Lower lobe of right lung (tissue), 2 donors: Measurements from ENCODE around the gene ACAP2. TPM values are rescaled to one million over a fixed set of nuclear protein-coding genes. Genes with fewer than 3 reads are reported as not detected.

Experiments used
- ATAC-seq, 2 donors: fragments of 200-7000 bp; cut with Tn5 transposase; one replicate each; pipeline ENCODE4 v1.9.1; 2020 to 2022; ENCODE audit warnings: mild to moderate bottlenecking in 2 of 2, moderate library complexity in 2 of 2
- DNase-seq: peaks from one replicate; pipeline ENCODE4 v3.0.0-alpha.2; 2020
- H3K27ac ChIP-seq: fragments of 200-600 bp; one replicate; pipeline ENCODE4 v1.8.0; 2022
- H3K27me3 ChIP-seq: fragments of 200-600 bp; one replicate; pipeline ENCODE4 v1.8.0; 2022; ENCODE audit warnings: low read depth
- H3K36me3 ChIP-seq: fragments of 200-600 bp; one replicate; pipeline ENCODE4 v1.8.0; 2022; ENCODE audit warnings: mild to moderate bottlenecking
- H3K4me1 ChIP-seq: fragments of 200-600 bp; one replicate; pipeline ENCODE4 v1.8.0; 2022
- H3K4me3 ChIP-seq: fragments of 200-600 bp; one replicate; pipeline ENCODE4 v1.8.0; 2022; ENCODE audit warnings: mild to moderate bottlenecking
- H3K9me3 ChIP-seq: fragments of 200-600 bp; one replicate; pipeline ENCODE4 v1.8.0; 2022
- intact Hi-C: fragments of 100-400 bp; cut with DNase I; formaldehyde crosslinking; loops from one replicate; pipeline ENCODE4 v1.11.0; 2022
- total RNA-seq: library from RNA; stranded (reverse); fragmentation: NEBNext Ultra II Directional; extraction: Animal tissue kit (Norgen Biotek cat#: 25700); gene quantifications from one replicate; pipeline ENCODE4 v1.2.1, GENCODE V29; 2021
- TF ChIP-seq, protein P1 (sequence below): fragments of 200-600 bp; IDR thresholded peaks from one replicate; pipeline ENCODE4 v1.8.0; 2022; ENCODE audit warnings: antibody characterized with exemption, mild to moderate bottlenecking
- donor health status: DM: no; HTN: yes; CAD: no; lungs with severe emphysema.

ACAP2 gene
- total RNA-seq, 1 donor from 2014 or later: 68.9 TPM

DNA sequence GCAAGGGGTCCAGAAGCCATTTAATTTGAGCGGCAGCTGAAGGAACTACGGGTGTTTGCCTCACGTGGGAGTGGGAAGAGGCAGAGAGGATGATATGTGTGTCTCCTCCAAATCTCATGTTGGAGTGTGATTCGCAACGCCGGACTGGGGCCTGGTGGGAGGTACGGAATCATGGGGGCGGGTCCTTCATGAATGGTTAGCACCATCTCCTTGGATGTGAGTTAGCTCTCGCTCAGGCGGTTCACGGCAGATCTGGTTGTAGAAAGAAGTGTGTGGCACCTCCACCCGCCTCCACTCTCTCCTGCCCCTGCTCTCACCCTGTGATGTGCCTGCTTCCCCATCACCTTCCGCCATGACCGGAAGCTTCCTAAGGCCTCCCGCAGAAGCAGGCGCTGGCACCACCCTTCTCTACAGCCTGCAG is 197.3 kb downstream of the ACAP2 start:
- Histone ChIP-seq H3K9me3 (no peaks in the 10 kb centered on the region), H3K27me3 (no peaks in the 10 kb centered on the region), H3K4me1 (peaks cover 1% of the 10 kb centered on the region), H3K4me3 (no peak overlapping the region), H3K27ac (no peak overlapping the region), H3K36me3 (no peaks in the 10 kb centered on the region)
- no peak for ATAC-seq
- intact Hi-C loops: no loop called here
- TF ChIP-seq, protein P1, sequence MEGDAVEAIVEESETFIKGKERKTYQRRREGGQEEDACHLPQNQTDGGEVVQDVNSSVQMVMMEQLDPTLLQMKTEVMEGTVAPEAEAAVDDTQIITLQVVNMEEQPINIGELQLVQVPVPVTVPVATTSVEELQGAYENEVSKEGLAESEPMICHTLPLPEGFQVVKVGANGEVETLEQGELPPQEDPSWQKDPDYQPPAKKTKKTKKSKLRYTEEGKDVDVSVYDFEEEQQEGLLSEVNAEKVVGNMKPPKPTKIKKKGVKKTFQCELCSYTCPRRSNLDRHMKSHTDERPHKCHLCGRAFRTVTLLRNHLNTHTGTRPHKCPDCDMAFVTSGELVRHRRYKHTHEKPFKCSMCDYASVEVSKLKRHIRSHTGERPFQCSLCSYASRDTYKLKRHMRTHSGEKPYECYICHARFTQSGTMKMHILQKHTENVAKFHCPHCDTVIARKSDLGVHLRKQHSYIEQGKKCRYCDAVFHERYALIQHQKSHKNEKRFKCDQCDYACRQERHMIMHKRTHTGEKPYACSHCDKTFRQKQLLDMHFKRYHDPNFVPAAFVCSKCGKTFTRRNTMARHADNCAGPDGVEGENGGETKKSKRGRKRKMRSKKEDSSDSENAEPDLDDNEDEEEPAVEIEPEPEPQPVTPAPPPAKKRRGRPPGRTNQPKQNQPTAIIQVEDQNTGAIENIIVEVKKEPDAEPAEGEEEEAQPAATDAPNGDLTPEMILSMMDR: no peak
- DNase-seq: no peak

DNA sequence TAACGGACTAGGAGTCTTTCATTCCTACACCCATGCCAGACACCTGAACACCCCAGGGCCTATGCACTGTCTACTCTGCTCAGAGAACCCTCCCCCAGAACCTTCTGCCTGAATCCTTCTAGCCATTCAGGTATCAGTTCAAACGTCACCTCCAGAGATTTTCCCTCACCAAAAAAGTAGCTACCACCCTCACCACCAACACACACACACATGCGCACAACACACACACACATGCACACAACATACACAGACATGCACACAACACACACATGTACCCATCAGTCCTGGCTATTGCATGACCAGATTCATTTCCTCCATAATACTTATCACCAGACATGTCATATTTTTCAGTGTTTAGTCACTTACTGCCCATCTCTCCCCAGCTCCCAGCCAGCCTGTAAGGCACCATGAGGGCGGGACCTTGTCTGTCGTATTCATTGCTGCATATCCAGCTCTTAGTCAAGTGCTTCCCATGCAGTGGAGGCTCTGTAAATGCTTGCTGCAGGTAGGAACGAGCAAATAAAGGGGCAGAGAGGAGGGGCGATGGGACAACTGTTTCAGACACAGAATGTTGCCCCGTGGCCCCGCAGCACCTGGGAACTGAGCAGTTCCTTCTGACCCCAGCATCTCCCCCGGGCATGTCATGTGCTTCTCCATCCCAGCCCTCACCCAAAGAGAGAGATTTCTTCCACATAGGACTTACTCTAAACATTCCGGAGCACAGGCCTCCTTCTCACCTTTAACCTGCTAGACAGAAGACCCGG is 201.0 kb downstream of the ACAP2 start:
- ATAC-seq: no peak
- H3K9me3 ChIP-seq: no peaks in the 10 kb centered on the region
- DNase-seq: peak; percentile 20
- H3K27me3 ChIP-seq: no peaks in the 10 kb centered on the region
- no peak overlapping the region for H3K4me3 ChIP-seq
- H3K36me3 ChIP-seq: no peaks in the 10 kb centered on the region
- no peak overlapping the region for H3K27ac ChIP-seq
- TF ChIP-seq, protein P1: no peak
- intact Hi-C loops: no loop called here
- peaks cover 26% of the 10 kb centered on the region for H3K4me1 ChIP-seq

GRCh38 chr3:195240939-195241338 is 201.9 kb downstream of the ACAP2 start:
- Histone ChIP-seq H3K27me3 (no peaks in the 10 kb centered on the region), H3K36me3 (no peaks in the 10 kb centered on the region), H3K9me3 (no peaks in the 10 kb centered on the region), H3K4me3 (no peak overlapping the region), H3K4me1 (peaks cover 26% of the 10 kb centered on the region), H3K27ac (peak overlapping the region; percentile 8)
- peak in 1 of 2 donors; percentile 23 for ATAC-seq
- intact Hi-C loops: no loop called here
- TF ChIP-seq, protein P1: no peak
- DNase-seq: peak; percentile 54

DNA sequence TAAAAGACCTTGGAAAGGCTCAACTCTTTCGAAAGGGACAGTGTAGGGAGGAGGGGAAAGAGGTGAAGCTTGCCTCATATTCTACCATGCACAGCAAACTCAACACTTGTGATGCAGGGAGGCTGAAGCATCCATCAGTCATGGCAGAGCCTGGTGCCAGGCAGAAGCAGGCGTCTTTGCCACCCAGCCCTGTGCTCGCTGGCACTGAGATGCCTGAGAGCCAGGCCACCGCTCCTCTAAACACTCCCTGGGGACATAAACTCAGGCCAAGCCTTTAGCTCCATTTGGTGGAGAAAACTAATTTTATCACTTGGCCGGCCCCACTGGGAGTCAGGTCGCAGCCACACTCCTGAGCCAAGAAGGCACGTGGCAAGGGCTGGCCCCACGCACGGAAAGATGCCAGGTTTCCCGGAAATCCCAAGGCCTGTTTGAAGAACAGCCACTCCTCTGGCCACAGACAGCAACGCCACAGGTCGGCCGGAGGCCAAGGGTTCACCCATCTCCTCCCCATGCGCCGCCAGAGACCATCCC is 202.6 kb downstream of the ACAP2 start:
- H3K9me3 ChIP-seq: no peaks in the 10 kb centered on the region
- DNase-seq: peak; percentile 44
- ATAC-seq: peak in 1 of 2 donors; percentile 15
- H3K36me3 ChIP-seq: no peaks in the 10 kb centered on the region
- TF ChIP-seq, protein P1: no peak
- no peaks in the 10 kb centered on the region for H3K27me3 ChIP-seq
- H3K27ac ChIP-seq: peak overlapping the region; percentile 8
- H3K4me3 ChIP-seq: no peak overlapping the region
- intact Hi-C loops: no loop called here
- H3K4me1 ChIP-seq: peaks cover 26% of the 10 kb centered on the region

DNA sequence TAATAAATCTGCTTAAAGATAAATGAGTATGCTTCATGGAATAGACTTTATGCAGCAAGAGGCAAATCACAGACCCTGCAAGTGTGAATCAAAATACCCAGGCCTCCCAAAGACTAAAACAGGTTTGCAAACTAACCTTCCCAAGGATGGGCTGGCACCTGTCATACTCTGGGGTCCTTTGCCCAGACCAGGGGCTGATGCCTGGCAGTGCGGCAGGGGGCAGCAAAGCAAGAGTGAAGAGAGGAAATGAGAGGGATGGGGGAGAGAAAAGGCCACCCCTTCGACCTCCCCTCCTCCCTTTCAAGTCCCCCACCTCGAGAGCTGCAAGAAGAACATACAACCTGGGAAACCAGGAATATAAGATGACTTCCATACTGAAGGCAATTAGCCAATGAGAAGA is 203.7 kb downstream of the ACAP2 start:
- no peaks in the 10 kb centered on the region for H3K27me3 ChIP-seq
- H3K36me3 ChIP-seq: no peaks in the 10 kb centered on the region
- intact Hi-C loops: no loop called here
- no peaks in the 10 kb centered on the region for H3K9me3 ChIP-seq
- H3K4me3 ChIP-seq: no peak overlapping the region
- DNase-seq: peak; percentile 10
- peaks cover 26% of the 10 kb centered on the region for H3K4me1 ChIP-seq
- H3K27ac ChIP-seq: peak overlapping the region; percentile 67
- ATAC-seq: no peak
- TF ChIP-seq, protein P1: no peak
